ENCODE results near the gene TRPV4. TPM values are rescaled to one million over a fixed set of nuclear protein-coding genes. Genes with fewer than 3 reads are reported as not detected.

TRPV4 gene
- total and polyA plus RNA-seq, 9 of the 15 experiments (the other 6 are each of a cell fraction or from before 2014, with no cell fraction given), result 0.13 TPM; not detected in 8

DNA sequence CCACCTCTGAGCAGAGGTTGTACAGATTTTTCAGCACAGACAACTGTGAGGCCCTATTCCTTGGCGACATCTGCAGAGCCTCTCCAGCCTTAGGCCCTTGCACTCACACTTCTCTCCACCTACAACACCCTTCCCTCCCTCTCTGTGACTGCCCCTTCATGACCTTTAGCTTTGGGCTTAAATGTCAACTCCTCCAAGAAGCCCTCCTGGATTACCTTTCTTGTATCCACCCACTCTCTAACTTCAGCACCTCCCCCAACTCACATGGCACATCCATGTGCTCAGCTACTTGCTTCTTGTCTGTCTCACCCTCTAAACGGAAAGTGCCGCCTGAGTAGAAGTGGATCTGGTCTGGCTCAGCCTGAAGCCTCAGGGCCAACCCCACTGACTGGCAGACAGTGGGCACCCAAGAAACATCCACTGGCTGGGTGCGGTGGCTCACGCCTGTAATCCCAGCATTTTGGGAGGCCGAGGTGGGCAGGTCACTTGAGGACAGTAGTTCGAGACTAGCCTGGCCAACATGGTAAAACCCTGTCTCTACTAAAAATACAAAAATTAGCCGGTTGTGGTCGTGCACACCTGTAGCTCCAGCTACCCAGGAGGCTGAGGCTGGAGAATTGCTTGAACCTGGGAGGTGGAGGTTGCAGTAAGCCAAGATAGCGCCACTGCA lies 22.1 kb downstream of the TRPV4 start:
- no peaks in the 10 kb centered on the region for H3K36me3 ChIP-seq (ENCODE audit: control insufficient read depth, insufficient read depth, low read length)
- no peak overlapping the region for H3K4me2 ChIP-seq (ENCODE audit: insufficient read depth, low read length)
- FAIRE-seq (no peak), DNase-seq (ENCODE audit: extremely low read depth in 1 of 4, low spot score in 3 of 4) (no peak), ATAC-seq (no peak)
- POLR2A ChIA-PET, result interaction anchor here (0.7 to 1.0 kb wide), 2 partner anchors 119 to 1929 kb away, joined by 3 read pairs; no protein-coding TSS in a partner anchor
- TF ChIP-seq PURB (CRISPR knock-in tag; IDR thresholded peaks at IDR 0.05; ENCODE audit: low read depth) (no peak), ZFP36 (IDR thresholded peaks at IDR 0.05; ENCODE audit: low read depth, low read length, partially characterized antibody) (peak; percentile 98), ZNF436 (CRISPR knock-in tag; IDR thresholded peaks at IDR 0.05) (peak; percentile 55; the same call in 1 of the 2 replicates), HNRNPK (IDR thresholded peaks at IDR 0.05; ENCODE audit: low read depth, low read length, poor library complexity, severe bottlenecking) (no peak), SMARCA5 (IDR thresholded peaks at IDR 0.05) (peak; percentile 41; the same call in 1 of the 2 replicates), BCOR (IDR thresholded peaks at IDR 0.05) (peak; percentile 43; the same call in 1 of the 2 replicates)
- no peaks in the 10 kb centered on the region for H3K79me2 ChIP-seq (ENCODE audit: control insufficient read depth, insufficient read depth, low read length)
- no peaks in the 10 kb centered on the region for H3K9me1 ChIP-seq (ENCODE audit: control insufficient read depth, insufficient read depth, low read length)
- H3K4me3 ChIP-seq, result no peak overlapping the region
- intact Hi-C loops (cut with micrococcal nuclease) (no loop called here), in situ Hi-C loops (cut with MboI) (no loop called here)
- no peaks in the 10 kb centered on the region for H4K20me1 ChIP-seq (replicated peaks; ENCODE audit: control insufficient read depth, insufficient read depth, low read length)
- no peaks in the 10 kb centered on the region; a peak in 1 of 5 replicates for H3K4me1 ChIP-seq (replicated peaks in 1 of 2; ENCODE audit: control insufficient read depth in 2 of 2, insufficient read depth in 2 of 2, low read length in 2 of 2)
- no peak overlapping the region for H3K9ac ChIP-seq (ENCODE audit: insufficient read depth in 1 of 2, low read depth in 2 of 2, low read length in 2 of 2)
- H3K27ac ChIP-seq (ENCODE audit: extremely low read depth, low read depth, low read length), result no peak overlapping the region
- WGBS (ENCODE audit: insufficient coverage, low coverage, missing lambda C conversion rate), result 7% methylated on average over 9 of the region's 10 CpGs
- H2AFZ ChIP-seq (ENCODE audit: low read depth, low read length), result no peak overlapping the region
- CTCF ChIA-PET (ENCODE audit: low intra/inter-chr PET ratio), result no interaction called here
- peaks cover 0 to 10% of the 10 kb centered on the region in 2 experiments; a peak in 2 of 5 replicates for H3K27me3 ChIP-seq (ENCODE audit: control insufficient read depth in 2 of 2, insufficient read depth in 2 of 2, low read length in 2 of 2)
- no peaks in the 10 kb centered on the region for H3K9me3 ChIP-seq (replicated peaks; ENCODE audit: control insufficient read depth, insufficient read depth, low read depth, low read length)
- BruUV-seq (replicated peaks), result no TSS peak
